Measurements from ENCODE around the gene SPRN.

DNA sequence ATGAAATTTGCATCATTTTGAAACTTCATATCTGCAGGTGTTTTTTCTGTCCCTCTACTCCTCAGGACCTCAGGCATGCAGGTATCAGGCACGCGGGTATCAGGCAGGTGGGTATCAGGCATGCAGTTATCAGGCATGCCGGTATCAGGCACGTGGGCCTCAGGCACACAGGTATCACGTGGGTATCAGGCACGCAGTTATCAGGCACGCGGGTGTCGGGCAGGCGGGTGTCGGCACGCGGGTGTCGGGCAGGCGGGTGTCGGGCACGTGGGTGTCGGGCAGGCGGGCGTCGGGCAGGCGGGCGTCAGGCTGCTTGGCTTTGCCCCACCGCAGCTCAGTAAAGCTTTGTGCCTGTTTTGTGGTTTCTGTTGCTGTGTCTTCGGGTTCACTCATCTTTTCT is 8.7 kb downstream of the SPRN start:
- TF ChIP-seq POLR2AphosphoS5 (IDR thresholded peaks at IDR 0.05; ENCODE audit: low read depth) (no peak), SPI1 (IDR thresholded peaks at IDR 0.05; ENCODE audit: borderline replicate concordance, low read depth) (no peak), GABPA (IDR thresholded peaks at IDR 0.05; ENCODE audit: low read depth) (no peak)
- TF ChIP-seq, protein P1, sequence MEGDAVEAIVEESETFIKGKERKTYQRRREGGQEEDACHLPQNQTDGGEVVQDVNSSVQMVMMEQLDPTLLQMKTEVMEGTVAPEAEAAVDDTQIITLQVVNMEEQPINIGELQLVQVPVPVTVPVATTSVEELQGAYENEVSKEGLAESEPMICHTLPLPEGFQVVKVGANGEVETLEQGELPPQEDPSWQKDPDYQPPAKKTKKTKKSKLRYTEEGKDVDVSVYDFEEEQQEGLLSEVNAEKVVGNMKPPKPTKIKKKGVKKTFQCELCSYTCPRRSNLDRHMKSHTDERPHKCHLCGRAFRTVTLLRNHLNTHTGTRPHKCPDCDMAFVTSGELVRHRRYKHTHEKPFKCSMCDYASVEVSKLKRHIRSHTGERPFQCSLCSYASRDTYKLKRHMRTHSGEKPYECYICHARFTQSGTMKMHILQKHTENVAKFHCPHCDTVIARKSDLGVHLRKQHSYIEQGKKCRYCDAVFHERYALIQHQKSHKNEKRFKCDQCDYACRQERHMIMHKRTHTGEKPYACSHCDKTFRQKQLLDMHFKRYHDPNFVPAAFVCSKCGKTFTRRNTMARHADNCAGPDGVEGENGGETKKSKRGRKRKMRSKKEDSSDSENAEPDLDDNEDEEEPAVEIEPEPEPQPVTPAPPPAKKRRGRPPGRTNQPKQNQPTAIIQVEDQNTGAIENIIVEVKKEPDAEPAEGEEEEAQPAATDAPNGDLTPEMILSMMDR (IDR thresholded peaks at IDR 0.05; ENCODE audit: insufficient read depth, low read length), result no peak
- TF ChIP-seq, protein P2, sequence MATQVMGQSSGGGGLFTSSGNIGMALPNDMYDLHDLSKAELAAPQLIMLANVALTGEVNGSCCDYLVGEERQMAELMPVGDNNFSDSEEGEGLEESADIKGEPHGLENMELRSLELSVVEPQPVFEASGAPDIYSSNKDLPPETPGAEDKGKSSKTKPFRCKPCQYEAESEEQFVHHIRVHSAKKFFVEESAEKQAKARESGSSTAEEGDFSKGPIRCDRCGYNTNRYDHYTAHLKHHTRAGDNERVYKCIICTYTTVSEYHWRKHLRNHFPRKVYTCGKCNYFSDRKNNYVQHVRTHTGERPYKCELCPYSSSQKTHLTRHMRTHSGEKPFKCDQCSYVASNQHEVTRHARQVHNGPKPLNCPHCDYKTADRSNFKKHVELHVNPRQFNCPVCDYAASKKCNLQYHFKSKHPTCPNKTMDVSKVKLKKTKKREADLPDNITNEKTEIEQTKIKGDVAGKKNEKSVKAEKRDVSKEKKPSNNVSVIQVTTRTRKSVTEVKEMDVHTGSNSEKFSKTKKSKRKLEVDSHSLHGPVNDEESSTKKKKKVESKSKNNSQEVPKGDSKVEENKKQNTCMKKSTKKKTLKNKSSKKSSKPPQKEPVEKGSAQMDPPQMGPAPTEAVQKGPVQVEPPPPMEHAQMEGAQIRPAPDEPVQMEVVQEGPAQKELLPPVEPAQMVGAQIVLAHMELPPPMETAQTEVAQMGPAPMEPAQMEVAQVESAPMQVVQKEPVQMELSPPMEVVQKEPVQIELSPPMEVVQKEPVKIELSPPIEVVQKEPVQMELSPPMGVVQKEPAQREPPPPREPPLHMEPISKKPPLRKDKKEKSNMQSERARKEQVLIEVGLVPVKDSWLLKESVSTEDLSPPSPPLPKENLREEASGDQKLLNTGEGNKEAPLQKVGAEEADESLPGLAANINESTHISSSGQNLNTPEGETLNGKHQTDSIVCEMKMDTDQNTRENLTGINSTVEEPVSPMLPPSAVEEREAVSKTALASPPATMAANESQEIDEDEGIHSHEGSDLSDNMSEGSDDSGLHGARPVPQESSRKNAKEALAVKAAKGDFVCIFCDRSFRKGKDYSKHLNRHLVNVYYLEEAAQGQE (IDR thresholded peaks at IDR 0.05; ENCODE audit: insufficient replicate concordance, low read depth), result no peak
